Activated CD8-positive, alpha-beta memory T cell treated with anti-CD3 and anti-CD28 coated beads, Interleukin-2, amount 50 U/mL, for 1 hour (primary cell): Measurements from ENCODE around the gene ZG16.
A peak's percentile ranks its signal among the peaks of the same experiment; 100 is the strongest.
"Not testable (repeated sequence)": the region's sequence is repeated elsewhere in the genome, so short reads cannot be mapped to it uniquely, and the experiment has no call there.

Experiments
- DNase-seq: peaks from one replicate; pipeline ENCODE4 v3.0.0-alpha.2; 2020; ENCODE audit errors: extremely low read depth

Gene ZG16

DNA sequence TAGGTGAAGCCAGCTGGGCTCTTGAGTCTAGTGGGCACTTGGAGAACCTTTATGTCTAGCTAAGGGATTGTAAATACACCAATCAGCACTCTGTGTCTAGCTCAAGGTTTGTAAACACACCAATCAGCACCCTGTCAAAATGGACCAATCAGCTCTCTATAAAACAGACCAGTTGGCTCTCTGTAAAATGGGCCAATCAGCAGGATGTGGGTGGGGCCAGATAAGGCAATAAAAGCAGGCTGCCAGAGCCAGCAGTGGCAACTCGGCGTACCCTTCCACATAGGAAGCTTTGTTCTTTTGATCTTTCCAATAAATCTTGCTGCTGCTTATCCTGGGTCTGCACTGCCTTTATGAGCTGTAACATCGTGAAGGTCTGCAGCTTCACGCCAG, 29.3 kb upstream of the ZG16 start:
- DNase-seq, result not testable (repeated sequence)

- DNase-seq, result no peak
These were observed 24.5 kb upstream of the ZG16 start for GRCh38 chr16:29753516-29753915.

DNA sequence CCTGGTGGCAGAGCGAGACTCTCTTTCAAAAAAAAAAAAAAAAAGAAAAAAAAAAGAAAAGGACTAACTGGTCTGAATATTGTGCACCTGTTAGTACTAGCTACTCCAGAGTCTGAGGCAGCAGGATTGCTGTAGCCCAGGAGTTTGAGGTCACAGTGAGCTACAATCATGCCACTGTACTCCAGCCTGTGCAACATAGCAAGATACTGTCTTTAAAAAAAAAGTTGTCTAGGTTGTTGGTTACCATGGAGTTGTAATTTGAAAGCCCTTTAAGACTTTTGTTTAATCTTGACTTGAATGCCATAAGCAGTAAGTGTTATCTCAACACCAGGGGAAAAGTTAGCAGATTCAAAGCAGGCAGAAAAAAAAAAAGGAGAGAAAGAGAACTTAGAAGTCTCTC, 21.4 kb upstream of the ZG16 start:
- no peak for DNase-seq

DNA sequence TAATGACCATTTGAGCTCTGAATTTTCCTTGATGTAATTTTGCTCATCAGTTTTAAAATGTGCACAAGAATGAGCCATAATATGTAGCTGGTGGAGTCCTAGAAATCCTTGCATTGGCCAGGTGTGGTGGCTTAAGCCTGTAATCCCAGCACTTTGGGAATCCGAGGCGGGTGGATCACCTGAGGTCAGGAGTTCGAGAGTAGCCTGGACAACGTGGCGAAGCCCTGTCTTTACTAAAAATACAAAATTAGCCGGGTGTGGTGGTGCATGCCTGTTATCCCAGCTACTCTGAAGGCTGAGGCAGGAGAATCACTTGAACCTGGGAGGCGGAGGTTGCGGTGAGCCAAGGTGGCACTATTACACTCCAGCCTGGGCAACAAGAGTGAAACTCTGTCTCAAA, 21.0 kb upstream of the ZG16 start:
- not testable (repeated sequence) for DNase-seq

DNA sequence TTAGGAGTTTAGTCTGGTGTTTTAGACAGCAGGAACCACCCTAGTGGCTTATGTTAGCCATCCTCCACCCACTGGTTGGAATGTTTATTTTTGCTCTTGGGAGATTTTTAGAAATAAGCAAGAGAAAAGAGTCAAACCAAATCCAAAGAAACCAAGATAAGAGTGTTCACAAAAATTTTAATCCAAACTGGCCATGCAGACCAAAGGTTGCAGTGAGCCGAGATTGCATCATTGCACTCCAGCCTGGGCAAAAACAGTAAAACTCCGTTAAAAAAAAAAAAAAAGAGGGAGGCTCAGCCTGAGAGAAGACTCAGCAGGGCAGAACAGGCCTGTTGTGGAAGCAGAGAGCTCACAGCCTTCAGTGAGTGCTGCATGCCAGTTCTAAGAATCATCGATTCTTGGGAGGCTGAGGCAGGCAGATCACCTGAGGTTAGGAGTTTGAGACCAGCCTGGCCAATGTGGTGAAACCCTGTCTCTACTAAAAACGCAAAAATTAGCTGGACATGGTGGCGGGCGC, 20.0 kb upstream of the ZG16 start:
- no peak for DNase-seq

DNA sequence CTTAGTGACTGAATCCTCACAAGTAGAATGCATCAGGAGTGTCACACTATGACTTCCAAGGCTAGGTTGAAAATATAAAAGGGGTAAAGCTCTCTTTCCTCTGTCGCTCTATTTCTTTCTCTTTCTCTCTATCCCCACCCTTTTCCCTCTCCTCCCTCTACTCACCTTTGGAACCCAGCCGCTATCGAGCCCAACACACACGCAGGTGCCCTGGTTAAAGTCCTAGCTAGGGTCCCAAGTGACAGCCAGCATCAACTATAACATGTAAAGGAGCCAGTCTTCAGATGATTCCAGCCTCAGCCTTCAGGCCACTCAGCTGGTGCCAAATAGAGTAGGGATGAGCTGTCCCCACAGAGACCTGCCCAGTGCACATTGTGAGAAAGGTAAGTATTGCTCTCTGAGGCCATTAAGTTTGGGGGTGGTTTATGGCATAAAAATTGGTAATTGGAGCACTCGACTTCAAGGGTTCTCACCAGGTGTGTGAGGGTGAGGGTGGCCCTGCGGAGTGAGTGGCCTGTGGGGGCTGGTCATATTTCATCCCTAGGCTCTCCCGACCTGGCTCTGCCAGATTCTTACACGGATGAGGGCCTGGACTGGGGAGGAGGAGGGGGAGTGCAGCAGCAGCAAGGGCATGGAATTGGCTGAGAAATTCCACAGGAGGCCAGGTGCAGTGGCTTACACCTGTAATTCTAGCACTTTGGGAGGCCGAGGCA, 17.3 kb upstream of the ZG16 start:
- no peak for DNase-seq

GRCh38 chr16:29761280-29761651, 16.8 kb upstream of the ZG16 start:
- not testable (repeated sequence) for DNase-seq

DNA sequence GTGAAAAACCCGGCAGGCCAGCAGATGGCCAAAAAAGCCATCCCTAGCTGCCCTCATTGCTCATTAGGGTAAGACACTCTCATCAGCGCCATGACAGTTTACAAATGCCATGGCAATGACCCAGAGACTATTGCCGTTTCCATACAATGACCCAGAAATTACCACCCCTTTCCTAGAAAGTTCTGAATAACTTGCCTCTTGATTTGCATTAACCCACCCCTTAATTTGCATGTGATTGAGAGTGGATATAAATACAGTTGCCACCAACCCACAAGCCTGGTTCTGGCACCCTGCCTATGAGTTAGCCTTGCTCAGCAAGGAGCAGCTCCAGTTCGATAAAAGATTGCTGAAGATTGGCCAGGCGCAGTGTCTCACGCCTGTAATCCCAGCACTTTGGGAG, 16.2 kb upstream of the ZG16 start:
- no peak for DNase-seq

- no peak for DNase-seq
These were observed 14.7 kb upstream of the ZG16 start for GRCh38 chr16:29763326-29763725.

- DNase-seq, result no peak
These were observed 12.7 kb upstream of the ZG16 start for GRCh38 chr16:29765167-29766032.

DNA sequence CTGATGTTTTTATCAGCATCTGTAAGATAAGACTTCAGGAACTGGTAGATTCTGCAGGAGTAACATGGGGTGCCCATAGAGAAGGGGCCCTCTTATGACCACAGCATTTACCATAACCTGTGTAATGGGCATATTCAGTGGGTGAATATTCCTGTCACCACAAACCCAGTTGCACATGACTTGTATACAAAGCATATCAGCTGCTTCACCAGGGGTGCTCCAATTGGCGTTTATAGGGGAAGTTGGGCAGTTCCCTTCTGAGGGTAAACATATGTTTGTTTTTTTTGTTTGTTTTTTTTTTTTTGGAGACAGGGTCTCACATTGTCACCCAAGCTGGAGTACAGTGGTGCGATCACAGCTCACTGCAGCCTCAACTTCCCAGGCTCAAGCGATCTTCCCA, 11.5 kb upstream of the ZG16 start:
- DNase-seq, result no peak

GRCh38 chr16:29767062-29767461, 11.0 kb upstream of the ZG16 start:
- no peak for DNase-seq

GRCh38 chr16:29769507-29769906, 8.5 kb upstream of the ZG16 start:
- DNase-seq, result no peak

- DNase-seq, result no peak
These were observed 7.7 kb upstream of the ZG16 start for GRCh38 chr16:29770250-29770929.

DNA sequence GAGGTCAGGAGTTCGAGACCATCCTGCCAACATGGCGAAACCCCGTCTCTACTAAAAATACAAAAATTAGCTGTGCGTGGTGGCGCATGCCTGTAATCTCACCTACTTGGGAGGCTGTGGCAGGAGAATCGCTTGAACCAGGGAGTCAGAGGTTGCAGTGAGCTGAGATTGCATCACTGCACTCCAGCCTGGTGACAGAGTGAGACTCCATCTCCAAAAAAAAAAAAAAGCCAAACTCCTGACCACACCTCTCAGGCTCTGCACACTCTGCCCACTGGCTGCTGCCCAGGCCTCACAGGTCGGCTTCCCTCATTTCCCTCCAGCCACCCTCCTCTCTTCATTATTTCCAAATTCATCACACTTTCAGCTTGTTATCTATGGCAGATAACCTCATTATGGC, 5.7 kb upstream of the ZG16 start:
- not testable (repeated sequence) for DNase-seq

DNA sequence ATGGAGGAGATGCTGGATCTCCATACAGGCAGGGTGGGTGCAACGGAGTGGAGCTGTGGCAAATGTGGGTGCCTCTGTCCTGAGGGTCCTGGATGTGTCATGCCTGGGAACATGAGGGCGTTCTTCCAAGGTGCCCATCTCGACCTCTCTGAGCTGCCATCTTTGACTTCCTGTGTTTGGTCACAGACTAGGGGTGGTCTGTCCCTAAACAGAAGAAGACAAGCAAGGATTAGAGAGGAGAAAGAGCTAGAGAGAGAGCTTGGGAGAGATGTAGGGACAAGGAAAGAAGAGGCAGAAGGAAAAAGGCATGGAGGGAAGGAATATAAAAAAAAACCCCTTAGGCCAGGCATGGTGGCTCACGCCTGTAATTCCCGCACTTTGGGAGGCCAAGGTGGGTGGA, 3.3 kb upstream of the ZG16 start:
- DNase-seq, result no peak

DNA sequence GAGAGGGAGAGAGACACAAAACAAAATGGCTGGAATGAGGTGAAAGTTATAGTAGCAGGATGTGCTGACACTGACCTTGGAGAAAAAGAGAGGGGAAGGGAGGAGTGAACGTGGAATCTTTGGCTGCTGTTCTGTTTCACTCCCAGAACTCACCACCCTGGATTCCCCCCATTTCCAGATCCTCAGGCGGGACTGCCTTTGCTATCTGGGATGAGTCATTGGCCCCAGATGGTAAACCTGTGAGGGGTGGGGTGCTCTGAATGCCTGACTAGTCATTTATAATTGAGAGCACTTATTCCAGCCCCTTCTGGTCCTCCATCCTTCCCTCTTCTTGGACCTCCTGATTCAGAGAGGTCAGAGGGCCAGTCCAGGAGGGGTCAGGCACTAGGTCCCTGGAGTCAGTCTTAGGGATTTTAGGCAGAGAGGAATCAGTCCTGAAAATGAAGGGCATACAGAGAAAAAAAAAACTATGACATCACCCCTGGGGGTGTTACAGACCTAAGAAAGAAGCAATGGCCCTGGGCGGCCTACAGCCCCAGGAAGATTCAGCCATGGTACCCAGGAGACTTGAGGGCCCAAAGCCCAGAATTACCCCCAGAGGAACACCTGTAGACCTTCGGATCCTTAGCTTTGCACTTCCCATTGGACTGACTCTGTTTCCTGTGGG, 2.2 kb upstream of the ZG16 start:
- DNase-seq, result no peak

DNA sequence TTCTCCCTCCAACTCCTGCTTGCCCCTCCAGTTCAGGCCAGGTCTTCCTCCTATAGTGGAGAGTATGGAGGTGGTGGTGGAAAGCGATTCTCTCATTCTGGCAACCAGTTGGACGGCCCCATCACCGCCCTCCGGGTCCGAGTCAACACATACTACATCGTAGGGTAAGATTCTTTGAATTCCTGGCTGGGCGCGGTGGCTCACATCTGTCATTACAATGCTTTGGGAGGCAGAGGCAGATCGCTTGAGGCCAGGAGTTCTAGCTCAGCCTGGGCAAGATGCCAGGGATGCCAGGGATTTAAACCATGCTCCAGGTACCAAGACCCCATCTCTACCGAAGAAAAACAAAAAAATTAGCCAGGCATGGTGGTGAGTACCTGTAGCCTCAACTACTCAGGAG, 1.4 kb downstream of the ZG16 start:
- DNase-seq, result no peak

DNA sequence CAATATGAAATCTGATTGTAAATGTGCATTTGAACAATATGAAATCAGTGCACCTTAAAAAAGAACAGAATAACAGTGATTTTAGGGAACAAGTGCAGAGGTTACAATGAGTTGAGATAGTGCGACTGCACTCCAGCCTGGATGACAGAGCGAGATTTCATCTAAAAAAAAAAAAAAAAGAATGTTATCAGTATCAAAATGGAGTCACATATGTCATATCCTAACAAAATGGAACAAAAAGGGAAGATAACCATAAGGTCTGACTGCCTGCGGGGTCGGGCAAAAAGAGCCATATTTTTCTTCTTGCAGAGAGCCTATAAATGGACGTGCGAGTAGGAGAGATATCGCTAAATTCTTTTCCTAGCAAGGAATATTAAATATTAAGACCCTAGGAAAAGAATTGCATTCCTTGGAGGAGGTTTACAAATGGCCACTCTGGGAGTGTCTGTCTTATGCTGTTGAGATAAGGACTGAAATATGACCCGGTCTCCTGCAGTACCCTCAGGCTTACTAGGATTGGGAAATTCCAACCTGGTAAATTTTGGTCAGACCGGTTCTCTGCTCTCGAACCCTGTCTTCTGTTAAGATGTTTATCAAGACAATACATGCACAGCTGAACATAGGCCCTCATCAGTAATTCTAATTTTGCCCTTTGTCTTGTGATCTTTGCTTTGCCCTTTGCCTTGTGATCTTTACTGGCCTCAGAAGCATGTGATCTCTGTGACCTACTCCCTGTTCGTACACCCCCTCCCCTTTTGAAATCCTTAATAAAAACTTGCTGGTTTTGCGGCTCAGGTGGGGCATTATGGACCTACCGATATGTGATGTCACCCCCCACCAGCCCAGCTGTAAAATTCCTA, 5.3 kb downstream of the ZG16 start:
- not testable (repeated sequence) for DNase-seq

- DNase-seq, result no peak
These were observed 6.1 kb downstream of the ZG16 start for GRCh38 chr16:29784157-29784556.

DNA sequence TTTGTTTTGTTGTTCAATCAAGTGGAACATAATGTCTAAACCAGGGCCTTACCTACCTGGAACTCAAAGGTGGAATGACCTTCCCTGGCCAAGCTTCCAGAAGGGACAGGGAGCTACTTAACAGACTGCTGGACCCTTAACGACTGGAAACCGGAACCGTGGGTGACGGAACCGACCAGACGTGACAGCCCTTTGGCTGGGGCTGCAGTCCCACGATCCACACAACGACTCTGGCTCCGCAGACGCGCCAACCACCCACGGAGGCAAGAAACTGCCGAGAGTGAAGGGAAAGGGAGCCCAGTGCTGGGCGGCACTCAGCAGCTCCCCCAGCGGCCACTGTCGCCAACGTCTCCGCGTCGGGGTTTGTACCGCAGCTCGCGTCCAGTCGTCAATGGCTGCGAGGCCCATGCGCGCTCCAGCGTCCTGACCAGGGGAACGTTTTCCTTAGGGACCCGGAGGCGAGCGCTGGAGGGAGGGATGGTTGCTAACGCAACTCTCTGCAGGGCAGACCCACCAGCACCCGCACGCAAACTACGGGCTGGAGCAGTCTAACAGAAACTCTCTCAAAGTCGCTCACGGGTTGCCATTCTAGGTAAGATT, 6.9 kb downstream of the ZG16 start:
- peak; percentile 43 for DNase-seq
